Tibial nerve (tissue), 4 donors: Measurements from ENCODE around the gene HIP1R.

Source experiments
- EP300 ChIP-seq, 2 donors: sonication (generic); formaldehyde crosslinking; IDR thresholded peaks; one replicate each; pipeline ENCODE4 v1.6.1; 2017; ENCODE audit warnings: antibody characterized with exemption in 2 of 2, mild to moderate bottlenecking in 1 of 2
- POLR2A ChIP-seq, 2 donors: fragments of 450-650 bp; IDR thresholded peaks; one replicate each; pipeline ENCODE4 v1.6.1; 2017; ENCODE audit warnings: antibody characterized with exemption in 2 of 2, mild to moderate bottlenecking in 2 of 2, moderate library complexity in 2 of 2
- TF ChIP-seq, protein P1 (sequence below), 5 experiments: fragments of 200-600 bp in 3 of 5; fragments of 450-650 bp in 2 of 5; sonication (generic) in 3 of 5; IDR thresholded peaks; one replicate each; pipeline ENCODE4 v1.5.1; 2016 to 2019; ENCODE audit warnings: antibody characterized with exemption in 5 of 5, mild to moderate bottlenecking in 3 of 5, moderate library complexity in 2 of 5

DNA sequence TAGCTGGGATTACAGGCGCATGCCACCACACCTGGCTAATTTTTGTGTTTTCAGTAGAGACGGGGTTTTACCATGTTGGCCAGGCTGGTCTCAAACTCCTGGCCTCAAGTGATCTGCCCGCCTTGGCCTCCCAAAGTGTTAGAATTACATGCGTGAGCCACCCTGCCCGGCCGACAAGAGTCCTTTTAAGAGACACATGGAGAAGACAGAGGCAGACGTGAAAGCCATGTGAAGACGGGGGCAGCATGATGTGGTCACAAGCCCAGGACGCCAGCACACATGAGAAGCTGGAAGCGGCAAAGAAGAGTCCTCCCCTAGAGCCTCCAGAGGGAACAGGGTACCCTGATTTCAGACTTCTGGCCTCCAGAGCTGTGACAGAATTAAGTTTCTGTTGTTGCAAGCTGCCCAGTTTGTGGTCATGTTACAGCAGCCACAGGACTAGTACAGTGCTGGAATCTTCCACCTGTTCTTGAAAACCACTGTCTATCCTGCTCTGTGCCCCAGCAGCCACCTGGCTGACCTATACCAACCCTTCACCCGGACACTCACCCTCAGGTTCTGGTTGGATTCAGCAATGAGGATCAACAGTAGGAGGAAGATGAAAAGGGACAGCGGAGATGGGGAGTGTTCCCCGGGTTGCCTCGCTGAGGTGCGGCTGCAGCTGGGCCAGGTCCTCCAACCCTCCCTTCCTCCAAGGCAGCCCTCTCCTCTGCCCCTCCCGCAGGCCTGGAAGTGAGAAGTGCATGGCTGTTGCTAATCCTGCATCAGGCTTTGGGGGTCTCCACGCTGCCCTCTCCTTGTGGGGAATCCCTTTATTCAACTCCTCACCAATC is 43.7 kb downstream of the HIP1R start:
- TF ChIP-seq, protein P1, sequence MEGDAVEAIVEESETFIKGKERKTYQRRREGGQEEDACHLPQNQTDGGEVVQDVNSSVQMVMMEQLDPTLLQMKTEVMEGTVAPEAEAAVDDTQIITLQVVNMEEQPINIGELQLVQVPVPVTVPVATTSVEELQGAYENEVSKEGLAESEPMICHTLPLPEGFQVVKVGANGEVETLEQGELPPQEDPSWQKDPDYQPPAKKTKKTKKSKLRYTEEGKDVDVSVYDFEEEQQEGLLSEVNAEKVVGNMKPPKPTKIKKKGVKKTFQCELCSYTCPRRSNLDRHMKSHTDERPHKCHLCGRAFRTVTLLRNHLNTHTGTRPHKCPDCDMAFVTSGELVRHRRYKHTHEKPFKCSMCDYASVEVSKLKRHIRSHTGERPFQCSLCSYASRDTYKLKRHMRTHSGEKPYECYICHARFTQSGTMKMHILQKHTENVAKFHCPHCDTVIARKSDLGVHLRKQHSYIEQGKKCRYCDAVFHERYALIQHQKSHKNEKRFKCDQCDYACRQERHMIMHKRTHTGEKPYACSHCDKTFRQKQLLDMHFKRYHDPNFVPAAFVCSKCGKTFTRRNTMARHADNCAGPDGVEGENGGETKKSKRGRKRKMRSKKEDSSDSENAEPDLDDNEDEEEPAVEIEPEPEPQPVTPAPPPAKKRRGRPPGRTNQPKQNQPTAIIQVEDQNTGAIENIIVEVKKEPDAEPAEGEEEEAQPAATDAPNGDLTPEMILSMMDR (IDR thresholded peaks at IDR 0.05) = no peak
- no peak for TF ChIP-seq EP300 (IDR thresholded peaks at IDR 0.05)
- no peak for TF ChIP-seq POLR2A (IDR thresholded peaks at IDR 0.05)
